ENCODE data around the gene SPO11.
A peak's percentile ranks its signal among the peaks of the same experiment; 100 is the strongest.
"Not testable (repeated sequence)": the region's sequence is repeated elsewhere in the genome, so short reads cannot be mapped to it uniquely, and the experiment has no call there.

The SPO11 gene

DNA sequence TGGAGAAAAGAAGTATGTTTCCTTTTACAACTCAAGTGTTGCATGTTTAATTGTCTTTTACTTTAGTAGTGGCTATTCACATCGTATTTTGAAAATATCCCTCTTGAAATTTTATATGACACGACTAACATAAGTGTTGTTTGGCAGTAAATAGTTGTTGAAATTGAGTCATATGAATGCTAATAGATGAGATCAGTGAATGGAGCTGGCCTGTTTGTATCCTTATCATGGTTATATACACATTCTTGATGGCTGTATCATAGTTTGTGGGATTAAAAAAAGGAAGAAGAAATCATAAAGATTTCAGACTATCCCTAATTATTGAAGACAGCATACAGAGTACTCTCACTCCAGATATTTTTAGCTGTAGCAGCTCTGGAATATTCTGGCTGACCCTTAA lies 13.2 kb downstream of the SPO11 start:
- DNase-seq, result no peak

DNA sequence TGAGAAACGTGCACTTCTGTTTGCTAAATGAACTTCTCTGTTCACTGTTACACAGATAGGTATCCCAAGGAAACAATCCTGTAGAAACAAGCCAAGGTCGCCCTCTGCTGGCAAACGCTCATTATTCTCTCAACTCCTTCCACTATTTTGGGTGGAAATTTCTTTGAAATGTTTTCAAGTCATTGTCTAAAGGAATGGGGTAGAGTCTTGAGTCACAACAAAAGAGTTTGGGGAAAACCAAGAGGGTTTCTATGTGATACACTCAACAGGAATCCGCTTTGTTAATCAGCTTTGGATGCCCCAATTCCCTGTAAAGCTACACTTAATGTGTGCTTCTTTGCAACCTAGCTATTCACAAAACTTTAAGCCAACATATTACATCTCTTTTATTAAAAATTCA lies 16.9 kb downstream of the SPO11 start:
- peak; percentile 74 for DNase-seq

GRCh38 chr20:57347393-57347792 lies 17.8 kb downstream of the SPO11 start:
- no peak for DNase-seq

DNA sequence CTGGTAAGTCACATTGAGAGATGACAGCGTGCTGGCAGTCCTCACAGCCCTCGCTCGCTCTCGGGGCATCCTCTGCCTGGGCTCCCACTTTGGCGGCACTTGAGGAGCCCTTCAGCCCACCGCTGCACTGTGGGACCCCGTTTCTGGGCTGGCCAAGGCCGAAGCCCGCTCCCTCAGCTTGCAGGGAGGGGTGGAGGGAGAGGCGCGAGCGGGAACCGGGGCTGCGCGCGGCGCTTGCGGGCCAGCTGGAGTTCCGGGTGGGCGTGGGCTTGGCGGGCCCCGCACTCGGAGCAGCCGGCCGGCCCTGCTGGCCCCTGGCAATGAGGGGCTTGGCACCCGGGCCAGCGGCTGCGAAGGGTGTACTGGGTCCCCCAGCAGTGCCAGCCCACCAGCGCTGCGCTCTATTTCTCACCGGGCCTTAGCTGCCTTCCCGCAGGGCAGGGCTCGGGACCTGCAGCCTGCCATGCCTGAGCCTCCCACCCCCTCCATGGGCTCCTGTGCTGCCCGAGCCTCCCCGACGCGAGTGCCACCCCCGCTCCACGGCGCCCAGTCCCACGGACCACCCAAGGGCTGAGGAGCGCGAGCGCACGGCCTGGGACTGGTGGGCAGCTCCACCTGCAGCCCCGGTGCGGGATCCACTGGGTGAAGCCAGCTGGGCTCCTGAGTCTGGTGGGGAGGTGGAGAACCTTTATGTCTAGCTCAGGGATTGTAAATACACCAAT lies 18.8 kb downstream of the SPO11 start:
- DNase-seq, result not testable (repeated sequence)

GRCh38 chr20:57348922-57349574 lies 19.4 kb downstream of the SPO11 start:
- peak; percentile 4 for DNase-seq

- DNase-seq, result no peak
These were observed 20.6 kb downstream of the SPO11 start for GRCh38 chr20:57350081-57350710.

DNA sequence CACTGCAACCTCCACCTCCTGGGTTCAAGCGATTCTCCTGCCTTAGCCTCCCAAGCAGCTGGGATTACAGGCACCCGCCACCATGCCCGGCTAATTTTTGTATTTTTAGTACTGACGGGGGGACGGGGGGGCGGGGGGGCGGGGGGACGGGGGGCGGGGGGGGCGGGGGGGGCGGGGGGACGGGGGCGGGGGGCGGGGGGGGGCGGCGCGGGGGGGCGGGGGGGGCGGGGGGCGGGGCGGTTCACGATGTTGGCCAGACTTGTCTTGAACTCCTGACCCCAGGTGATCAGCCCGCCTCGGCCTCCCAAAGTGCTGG lies 21.1 kb downstream of the SPO11 start:
- DNase-seq, result not testable (repeated sequence)

DNA sequence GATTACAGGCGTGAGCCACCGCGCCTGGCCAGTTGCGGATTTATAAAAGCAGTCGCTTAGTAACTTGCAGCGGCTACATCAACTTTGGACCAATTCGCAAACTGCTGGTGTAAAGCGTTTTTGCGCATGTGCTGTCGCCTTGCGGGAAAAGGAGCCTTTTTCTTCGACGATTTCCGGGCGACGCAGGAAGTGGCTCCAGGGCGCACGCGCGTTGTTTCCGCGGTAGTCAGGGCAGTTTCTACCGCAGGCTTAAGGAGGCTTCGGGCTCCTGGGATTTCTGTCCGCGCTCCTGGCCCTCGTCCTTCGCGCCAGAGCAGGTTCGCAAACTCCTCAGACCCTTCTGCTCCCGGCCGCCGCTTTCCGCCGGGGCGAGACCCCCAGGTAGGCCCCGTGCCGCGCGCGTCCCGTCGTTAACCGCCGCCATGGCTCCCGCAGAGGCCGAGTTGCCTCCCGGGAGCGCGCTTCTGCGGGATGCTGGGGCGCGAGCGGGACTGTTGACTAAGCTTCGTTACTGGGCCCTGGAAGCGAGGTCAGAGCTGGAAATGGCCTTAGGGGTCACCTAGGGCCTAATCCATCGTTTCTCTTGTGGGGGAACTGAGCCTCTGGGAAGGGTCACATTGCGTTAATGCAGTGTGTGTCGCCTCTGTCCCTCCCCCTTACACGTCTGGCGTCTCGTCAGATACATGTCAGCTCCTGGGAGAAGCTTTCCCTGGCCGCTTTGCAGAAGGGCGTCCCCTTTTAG lies 21.6 kb downstream of the SPO11 start, which contains the start of gene RAE1:
TSS of gene RAE1 (plus strand) at position 214 of the 742 bp plus-strand sequence. CDS start 2,784 bp downstream, outside the sequence.
- DNase-seq, result peak; percentile 94

GRCh38 chr20:57352305-57352704 lies 22.7 kb downstream of the SPO11 start:
- DNase-seq, result no peak

- no peak for DNase-seq
These were observed 23.7 kb downstream of the SPO11 start for GRCh38 chr20:57353351-57353750.

GRCh38 chr20:57361517-57361916 lies 31.9 kb downstream of the SPO11 start:
- DNase-seq, result no peak

DNA sequence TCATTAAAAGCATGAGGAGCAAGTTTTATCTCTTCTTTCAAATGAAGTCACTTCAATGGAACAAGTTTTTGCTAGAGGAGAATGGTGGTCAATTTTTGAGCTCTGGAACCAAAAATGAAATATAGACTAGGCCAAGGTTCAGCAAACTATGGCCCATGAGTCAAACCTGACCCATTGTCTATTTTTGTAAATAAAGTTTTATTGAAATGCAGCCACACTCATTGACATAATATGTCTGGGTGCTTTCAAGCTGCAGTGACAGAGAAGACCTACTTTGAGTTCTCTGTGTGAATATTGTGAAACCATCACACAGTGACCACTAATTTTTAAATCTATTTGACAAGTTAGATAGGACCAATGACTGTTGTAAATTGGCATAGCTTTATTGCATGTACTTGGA lies 34.8 kb downstream of the SPO11 start:
- DNase-seq, result no peak

DNA sequence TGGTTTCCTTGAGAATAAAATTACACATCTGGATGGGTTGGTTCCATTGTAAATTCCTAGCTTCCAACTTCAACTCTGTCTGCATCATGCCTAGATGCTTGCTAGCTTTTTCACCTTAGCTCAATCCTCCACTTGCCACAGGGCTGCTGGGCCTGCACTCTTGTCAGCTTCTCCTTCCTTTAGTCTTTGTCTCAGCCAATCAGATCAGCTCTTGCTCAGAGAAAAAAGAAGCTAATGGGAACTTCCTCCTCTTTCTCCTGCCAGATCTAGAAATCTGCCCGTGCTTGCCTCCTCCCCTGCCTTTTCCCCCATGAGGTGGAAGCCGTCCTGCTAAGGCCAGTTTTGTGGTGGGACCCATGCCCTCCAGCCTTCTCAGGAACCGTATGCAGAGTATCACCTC lies 40.0 kb downstream of the SPO11 start:
- DNase-seq, result no peak

DNA sequence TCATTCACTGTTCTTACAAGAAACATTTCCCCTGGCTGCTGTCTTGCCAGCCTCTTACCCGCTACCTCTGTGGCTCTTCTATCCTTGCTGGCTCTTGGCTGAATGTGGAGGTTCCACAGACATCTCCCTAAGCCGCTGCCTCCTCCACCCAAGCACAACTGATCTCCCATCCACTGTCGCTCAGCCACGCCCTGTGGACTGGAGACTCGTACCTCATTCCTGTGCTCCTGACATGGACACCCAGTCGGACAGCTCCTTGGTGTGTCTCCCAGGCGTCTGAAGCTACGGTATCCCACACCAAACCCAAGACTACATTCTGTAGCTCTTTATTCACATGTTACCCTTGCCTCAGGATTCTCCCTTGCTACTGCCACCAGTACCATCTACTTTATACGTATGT lies 40.7 kb downstream of the SPO11 start:
- no peak for DNase-seq

DNA sequence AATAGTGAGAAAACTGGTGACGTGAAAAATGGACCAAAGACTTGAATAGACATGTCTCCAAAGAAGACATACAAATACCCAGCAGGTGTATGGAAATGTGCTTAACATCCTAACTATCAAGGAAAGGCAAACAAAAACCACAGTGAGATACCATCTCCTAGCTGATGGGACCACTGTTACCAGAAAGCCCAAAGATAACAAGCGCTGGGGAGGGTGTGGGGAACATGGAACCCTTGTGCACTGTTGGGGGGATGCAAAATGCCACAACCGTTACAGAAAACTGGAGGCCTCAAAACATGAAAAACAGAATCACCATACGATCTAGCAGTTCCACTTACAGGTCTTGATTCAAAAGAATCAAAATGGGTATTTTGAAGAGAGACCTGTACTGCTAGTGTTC lies 41.8 kb downstream of the SPO11 start:
- DNase-seq, result no peak

DNA sequence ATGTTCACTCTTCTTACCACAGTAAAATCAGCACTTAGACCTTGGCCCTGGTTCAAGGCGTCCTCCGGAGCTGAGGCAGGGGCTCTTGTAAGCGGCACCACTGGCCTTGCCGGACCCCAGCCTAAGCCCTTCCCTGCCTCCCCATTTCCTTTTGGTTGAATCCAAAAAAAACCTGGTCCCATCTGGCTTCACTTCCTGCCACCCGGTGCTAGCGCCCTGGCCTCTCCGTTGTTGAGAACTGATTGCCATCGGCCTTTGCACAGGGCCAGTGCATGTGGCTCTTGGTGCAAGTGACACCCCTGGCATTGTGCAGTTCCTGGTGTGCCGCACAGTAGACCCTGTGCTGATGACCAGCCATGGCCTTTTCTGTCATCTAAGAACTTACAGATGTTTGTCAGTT lies 42.6 kb downstream of the SPO11 start:
- no peak for DNase-seq

DNA sequence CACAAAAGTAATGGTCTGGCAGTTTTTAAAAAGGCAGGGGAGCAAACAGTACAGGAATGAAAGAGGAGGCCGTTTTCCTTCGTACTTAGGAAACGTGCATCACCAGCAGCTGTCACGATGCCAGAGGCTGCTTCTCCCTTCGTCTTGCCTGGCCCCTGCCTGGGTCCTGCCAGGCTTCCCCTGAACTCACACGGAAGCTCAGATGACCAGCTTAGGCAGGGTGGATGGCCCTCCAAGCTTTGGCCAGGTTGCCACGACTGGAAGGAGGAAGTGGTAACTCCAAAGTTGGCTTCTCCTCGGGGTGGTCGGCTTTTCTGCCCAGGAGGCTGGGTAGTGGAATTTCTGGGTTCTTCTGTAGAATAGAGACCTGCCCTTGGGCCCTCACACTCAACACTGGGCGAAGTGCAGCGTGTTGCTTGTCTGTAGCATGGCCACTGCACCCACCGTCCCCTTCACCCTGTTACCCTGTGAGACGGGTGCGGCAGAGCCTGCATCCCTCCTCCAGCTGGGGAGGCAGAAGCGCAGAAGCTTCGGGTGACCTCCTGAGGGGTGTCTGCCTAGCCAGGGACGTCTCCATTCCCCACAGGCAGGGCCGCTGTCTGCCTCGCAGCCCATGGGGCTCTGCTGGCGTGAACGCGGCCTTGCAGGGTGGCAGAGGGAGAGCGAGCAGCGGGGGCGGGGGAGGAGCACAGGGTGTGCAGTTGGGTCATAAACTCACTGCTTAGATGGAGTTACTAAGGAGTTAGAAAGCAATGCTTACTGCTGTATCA lies 43.2 kb downstream of the SPO11 start:
- DNase-seq, result no peak

DNA sequence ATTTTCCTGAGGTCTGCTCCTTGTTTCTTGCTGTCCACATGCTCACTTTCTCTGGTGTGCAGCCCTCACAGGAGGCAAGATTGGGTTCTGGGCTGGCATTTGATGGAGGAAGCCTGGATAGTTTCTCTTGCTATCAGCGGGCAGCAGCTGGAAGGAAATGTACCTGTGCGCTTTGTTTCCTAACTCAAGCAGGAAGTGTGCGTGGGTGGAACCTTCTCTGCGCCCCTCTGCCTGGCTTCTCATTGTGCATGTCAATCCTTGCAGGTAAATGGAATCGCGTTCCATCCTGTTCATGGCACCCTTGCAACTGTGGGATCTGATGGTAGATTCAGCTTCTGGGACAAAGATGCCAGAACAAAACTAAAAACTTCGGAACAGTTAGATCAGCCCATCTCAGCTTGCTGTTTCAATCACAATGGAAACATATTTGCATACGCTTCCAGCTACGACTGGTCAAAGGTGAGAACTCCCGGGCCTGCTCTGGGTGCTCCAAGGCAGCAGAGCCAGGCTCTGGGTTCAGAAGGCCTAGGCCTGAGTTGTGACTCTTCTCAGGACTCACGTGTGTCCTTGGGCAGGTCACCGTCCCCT lies 44.8 kb downstream of the SPO11 start:
- no peak for DNase-seq

DNA sequence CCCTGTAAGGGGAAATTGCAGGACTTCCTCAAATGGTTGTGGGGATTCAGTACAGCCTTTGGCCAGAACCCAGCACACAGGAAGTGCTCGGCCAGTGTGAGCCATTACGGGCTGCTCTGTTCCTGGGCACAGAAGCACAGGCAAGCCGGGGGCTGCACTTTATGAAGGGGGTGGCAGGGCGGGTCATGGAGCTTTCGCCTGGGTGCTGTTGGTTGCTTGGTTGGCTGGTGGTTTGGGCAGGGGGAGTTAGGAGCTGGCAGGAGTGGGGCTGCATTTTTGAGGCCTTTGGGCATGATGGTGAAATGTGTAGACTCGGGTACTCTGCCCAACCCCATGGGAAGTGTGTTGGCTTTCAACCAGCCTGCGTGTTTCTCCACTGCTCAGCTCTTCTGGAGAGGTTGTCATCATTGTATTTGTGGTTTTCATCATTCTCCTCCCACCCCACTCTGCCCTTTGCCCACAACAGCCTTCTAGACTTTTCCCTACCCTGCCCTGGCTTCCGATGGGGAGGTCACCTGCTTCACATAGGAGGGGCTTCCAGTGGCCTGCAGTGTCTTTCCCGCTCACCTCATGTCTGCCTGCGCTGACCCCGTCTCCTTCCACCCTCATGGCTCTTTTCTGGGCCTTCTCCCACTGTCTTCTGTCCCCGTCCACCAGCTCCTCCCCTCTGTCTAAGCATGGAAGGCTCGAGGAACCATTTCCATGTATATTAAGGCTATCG lies 45.5 kb downstream of the SPO11 start:
- no peak for DNase-seq

DNA sequence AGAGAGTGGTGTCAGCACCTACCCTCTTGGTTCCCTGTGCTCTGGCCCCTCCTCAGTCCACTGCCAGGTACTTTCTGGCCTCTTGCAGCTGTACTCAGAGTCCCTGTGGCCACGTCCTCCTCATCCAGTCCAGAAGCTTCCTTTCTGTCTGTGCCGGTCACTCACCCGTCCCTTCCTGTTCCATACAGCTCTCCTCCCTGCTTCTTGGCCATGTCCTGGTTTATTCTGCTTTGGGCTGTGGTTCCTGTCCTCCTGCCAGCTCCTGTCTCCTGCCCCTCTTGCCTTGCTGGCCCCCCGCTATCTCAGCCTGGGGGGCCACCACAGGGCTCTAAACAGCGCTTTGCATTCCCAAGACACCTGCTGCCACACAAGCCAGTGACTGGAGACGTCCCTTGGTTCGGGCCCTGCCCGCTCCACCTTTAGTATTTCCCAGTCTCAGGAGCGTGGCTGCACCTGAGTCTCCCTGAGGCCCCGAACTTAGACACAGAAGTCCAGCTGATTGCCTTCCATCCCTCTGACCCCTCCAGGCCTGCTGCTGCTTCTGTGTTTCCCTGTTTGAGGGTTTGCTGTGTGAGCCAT lies 46.1 kb downstream of the SPO11 start:
- DNase-seq, result no peak

GRCh38 chr20:57377350-57377749 lies 47.7 kb downstream of the SPO11 start:
- DNase-seq, result no peak
